Hematopoietic multipotent progenitor cell treated with erythropoietin and hydrocortisone succinate and interleukin-3 and kit ligand, for 17 days (in vitro differentiated cells): Measurements from ENCODE around the gene KCP.

ENCODE experiments used
- DNase-seq: peaks from one replicate; pipeline ENCODE4 v3.0.0-alpha.2; 2015; ENCODE audit warnings: low spot score

Gene KCP

GRCh38 chr7:128840326-128841170, 70.0 kb downstream of the KCP start:
- no peak for DNase-seq

- DNase-seq = no peak
These were observed 70.7 kb downstream of the KCP start for GRCh38 chr7:128839751-128840177.

GRCh38 chr7:128838981-128839731, 71.4 kb downstream of the KCP start:
- DNase-seq = no peak

GRCh38 chr7:128838109-128838779, 72.3 kb downstream of the KCP start:
- DNase-seq = no peak

GRCh38 chr7:128837521-128837921, 73.0 kb downstream of the KCP start:
- DNase-seq = no peak

GRCh38 chr7:128836729-128837348, 73.7 kb downstream of the KCP start:
- no peak for DNase-seq

GRCh38 chr7:128835790-128836641, 74.5 kb downstream of the KCP start:
- no peak for DNase-seq

- DNase-seq = no peak
These were observed 75.2 kb downstream of the KCP start for GRCh38 chr7:128835231-128835751.

GRCh38 chr7:128833946-128834325, 76.6 kb downstream of the KCP start:
- DNase-seq = no peak

GRCh38 chr7:128833148-128833945, 77.2 kb downstream of the KCP start:
- DNase-seq = no peak

- no peak for DNase-seq
These were observed 77.7 kb downstream of the KCP start for GRCh38 chr7:128832880-128833147.

GRCh38 chr7:128831994-128832879, 78.3 kb downstream of the KCP start:
- DNase-seq = no peak

- DNase-seq = no peak
These were observed 79.1 kb downstream of the KCP start for GRCh38 chr7:128831178-128831993.

- no peak for DNase-seq
These were observed 80.0 kb downstream of the KCP start, which contains the start of gene FLNC for GRCh38 chr7:128830231-128831177. FLNC (plus strand) TSS chr7:128830406; CDS start chr7:128830638, 232 bp downstream.

GRCh38 chr7:128829391-128830166, 80.9 kb downstream of the KCP start:
- no peak for DNase-seq

GRCh38 chr7:128827971-128828711, 82.4 kb downstream of the KCP start:
- DNase-seq = no peak
